Measurements from ENCODE around the gene NTSR1.
A peak's percentile ranks its signal among the peaks of the same experiment; 100 is the strongest.

DNA sequence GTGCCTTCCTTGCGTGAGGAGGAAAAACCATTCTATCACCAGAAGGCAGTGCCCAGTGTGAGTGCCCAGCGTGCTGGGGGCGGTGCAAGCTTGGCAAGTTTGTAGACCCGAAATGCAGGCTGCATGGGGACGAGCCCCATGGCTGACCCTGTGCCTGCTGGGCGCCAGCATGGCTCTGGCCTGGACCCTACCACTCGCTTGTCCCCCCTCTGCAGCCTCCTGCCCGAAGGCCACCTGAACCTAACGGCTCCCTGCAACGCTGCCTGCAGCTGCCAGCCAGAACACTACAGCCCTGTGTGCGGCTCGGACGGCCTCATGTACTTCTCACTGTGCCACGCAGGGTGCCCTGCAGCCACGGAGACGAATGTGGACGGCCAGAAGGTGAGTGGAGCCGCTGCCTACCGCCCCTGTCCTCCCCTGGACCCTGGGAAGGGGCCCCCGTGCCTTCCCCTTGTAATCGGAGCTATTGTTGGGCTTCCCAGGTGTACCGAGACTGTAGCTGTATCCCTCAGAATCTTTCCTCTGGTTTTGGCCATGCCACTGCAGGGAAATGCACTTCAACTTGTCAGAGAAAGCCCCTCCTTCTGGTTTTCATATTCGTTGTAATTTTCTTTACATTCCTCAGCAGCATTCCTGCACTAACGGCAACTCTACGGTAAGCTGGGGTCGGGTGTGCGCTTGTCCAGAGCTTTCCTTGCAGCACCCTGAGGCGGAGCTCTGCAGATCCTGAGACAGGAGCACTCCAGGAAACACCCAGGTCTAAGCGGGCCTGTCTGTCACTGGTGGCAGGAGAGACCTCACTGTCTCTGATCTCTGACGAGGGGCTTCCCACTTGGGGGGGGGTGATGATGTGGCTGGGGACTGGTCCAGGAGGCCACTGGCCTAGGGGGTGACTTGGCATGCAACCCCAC lies 40.9 kb upstream of the NTSR1 start:
- TF ChIP-seq MLLT10 (CRISPR knock-in tag; IDR thresholded peaks at IDR 0.05) (no peak), ERF (CRISPR knock-in tag; IDR thresholded peaks at IDR 0.05) (no peak), EZH2 (conservative IDR thresholded peaks at IDR 0.05; ENCODE audit: low read depth, low read length) (no peak), ETV5 (CRISPR knock-in tag; IDR thresholded peaks at IDR 0.05; ENCODE audit: borderline replicate concordance) (no peak; the same call in 1 of the 2 replicates), ZNF292 (CRISPR knock-in tag; IDR thresholded peaks at IDR 0.05; ENCODE audit: borderline replicate concordance, low read depth) (peak; percentile 67)
